Liver (tissue), 9 donors: ENCODE measurements around the gene MLEC. TPM values are rescaled to one million over a fixed set of nuclear protein-coding genes. Genes with fewer than 3 reads are reported as not detected.

ENCODE experiments used
- DNase-seq: peaks from one replicate; pipeline ENCODE4 v3.0.0-alpha.2; 2017; ENCODE audit warnings: low spot score
- H3K27ac ChIP-seq, 2 donors: one replicate each; pipeline ENCODE4 v1.7.0; 2013; ENCODE audit warnings: inconsistent platforms in 2 of 2, low read length in 2 of 2, control low read depth in 1 of 2, low read depth in 1 of 2, mild to moderate bottlenecking in 1 of 2
- H3K27me3 ChIP-seq, 4 donors: one replicate each; pipeline versions ENCODE4 v1.6.1 to v1.7.0; 2013; ENCODE audit warnings: low read length in 3 of 4, inconsistent platforms in 1 of 4, mild to moderate bottlenecking in 1 of 4, moderate library complexity in 1 of 4; ENCODE audit not compliant: control insufficient read depth in 4 of 4, insufficient read depth in 4 of 4
- H3K36me3 ChIP-seq, 4 donors: one replicate each; pipeline versions ENCODE4 v1.6.1 to v1.7.0; 2013; ENCODE audit warnings: low read length in 3 of 4, mild to moderate bottlenecking in 3 of 4, low read depth in 1 of 4, moderate library complexity in 1 of 4; ENCODE audit not compliant: control insufficient read depth in 4 of 4, insufficient read depth in 3 of 4
- H3K4me1 ChIP-seq, 4 donors: one replicate each; pipeline versions ENCODE4 v1.6.1 to v1.7.0; 2013; ENCODE audit warnings: low read length in 3 of 4, mild to moderate bottlenecking in 3 of 4, moderate library complexity in 1 of 4; ENCODE audit not compliant: control insufficient read depth in 4 of 4, insufficient read depth in 4 of 4
- H3K4me3 ChIP-seq, 3 donors: one replicate each; pipeline versions ENCODE4 v1.6.1 to v1.7.0; 2013; ENCODE audit warnings: low read length in 3 of 3, control low read depth in 1 of 3, low read depth in 1 of 3, mild to moderate bottlenecking in 1 of 3
- H3K9ac ChIP-seq, 2 donors: one replicate each; pipeline ENCODE4 v1.7.0; 2013; ENCODE audit warnings: low read length in 2 of 2, mild to moderate bottlenecking in 2 of 2, moderate library complexity in 2 of 2, control low read depth in 1 of 2, low read depth in 1 of 2
- H3K9me3 ChIP-seq, 4 donors: one replicate each; pipeline versions ENCODE4 v1.6.1 to v1.7.0; 2013; ENCODE audit warnings: low read length in 3 of 4; ENCODE audit not compliant: control insufficient read depth in 4 of 4
- ATF3 ChIP-seq: IDR thresholded peaks from 2 replicates; pipeline ENCODE4 v1.6.1; 2016; ENCODE audit warnings: antibody characterized with exemption
- CTCF ChIP-seq: fragments of 150-350 bp; IDR thresholded peaks from 2 replicates; pipeline ENCODE4 v1.5.1; 2017; ENCODE audit warnings: improper control_type of control experiment, low read depth, low read length; ENCODE audit not compliant: missing input control
- EGR1 ChIP-seq, 2 donors: IDR thresholded peaks; 2 replicates each; pipeline ENCODE4 v1.6.1; 2016 to 2018; ENCODE audit warnings: antibody characterized with exemption in 2 of 2, low read depth in 2 of 2
- FOXA1 ChIP-seq: IDR thresholded peaks from 2 replicates; pipeline ENCODE4 v1.6.1; 2016; ENCODE audit warnings: antibody characterized with exemption
- GABPA ChIP-seq, 2 donors: IDR thresholded peaks in 1 of 2; conservative IDR thresholded peaks in 1 of 2; 2 replicates each; pipeline ENCODE4 v1.6.1; 2016; ENCODE audit warnings: antibody characterized with exemption in 2 of 2, mild to moderate bottlenecking in 1 of 2, moderate library complexity in 1 of 2
- HNF4A ChIP-seq, 2 donors: conservative IDR thresholded peaks; 2 replicates each; pipeline ENCODE4 v1.6.1; 2016; ENCODE audit warnings: antibody characterized with exemption in 2 of 2, mild to moderate bottlenecking in 2 of 2
- HNF4G ChIP-seq: IDR thresholded peaks from 2 replicates; pipeline ENCODE4 v1.6.1; 2016; ENCODE audit warnings: antibody characterized with exemption
- JUND ChIP-seq, 2 donors: IDR thresholded peaks; 2 replicates each; pipeline ENCODE4 v1.6.1; 2016; ENCODE audit warnings: antibody characterized with exemption in 2 of 2
- MAX ChIP-seq: IDR thresholded peaks from 2 replicates; pipeline ENCODE4 v1.6.1; 2016; ENCODE audit warnings: antibody characterized with exemption
- NR2F2 ChIP-seq: IDR thresholded peaks from 2 replicates; pipeline ENCODE4 v1.6.1; 2016; ENCODE audit warnings: antibody characterized with exemption
- RAD21 ChIP-seq, 2 donors: IDR thresholded peaks; 2 replicates each; pipeline ENCODE4 v1.6.1; 2016; ENCODE audit warnings: antibody characterized with exemption in 2 of 2, mild to moderate bottlenecking in 2 of 2
- REST ChIP-seq: IDR thresholded peaks from 2 replicates; pipeline ENCODE4 v1.6.1; 2016; ENCODE audit warnings: antibody characterized with exemption, mild to moderate bottlenecking
- RXRA ChIP-seq, 2 donors: IDR thresholded peaks; 2 replicates each; pipeline ENCODE4 v1.6.1; 2017 to 2018; ENCODE audit warnings: antibody characterized with exemption in 2 of 2, mild to moderate bottlenecking in 1 of 2
- SP1 ChIP-seq: IDR thresholded peaks from 2 replicates; pipeline ENCODE4 v1.6.1; 2018; ENCODE audit warnings: antibody characterized with exemption, mild to moderate bottlenecking
- TAF1 ChIP-seq: conservative IDR thresholded peaks from 2 replicates; pipeline ENCODE4 v1.6.1; 2016; ENCODE audit warnings: antibody characterized with exemption, mild to moderate bottlenecking
- YY1 ChIP-seq: IDR thresholded peaks from 2 replicates; pipeline ENCODE4 v1.6.1; 2016; ENCODE audit warnings: antibody characterized with exemption, mild to moderate bottlenecking
- ZBTB33 ChIP-seq: IDR thresholded peaks from 2 replicates; pipeline ENCODE4 v1.6.1; 2016; ENCODE audit warnings: antibody characterized with exemption
- WGBS: extraction: QIAGEN DNeasy Blood & Tissue Kit; methylation state at CpG from one replicate; pipeline ENCODE4 v1.1.7; 2013; 5-methylcytosine and 5-hydroxymethylcytosine counted together
- polyA plus RNA-seq, 2 donors: library from polyadenylated mRNA; stranded (reverse) in 1 of 2; unstranded in 1 of 2; fragments of 200-250 nt in 1 of 2; fragments of >200 nt in 1 of 2; fragmentation: Nextera tagmentation in 1 of 2; extraction: Ambion mirVana in 1 of 2; gene quantifications; one replicate each; pipeline versions ENCODE4 v1.2.1 to v1.2.3, GENCODE V29; 2013 to 2015
- total RNA-seq, 2 donors: library from RNA; depleted of rRNA; stranded (reverse); fragments of >200 nt; gene quantifications; one replicate each; pipeline ENCODE4 v1.2.3, GENCODE V29; 2014
- donor health status: healthy.
- donor health status: healthy.
- donor health status: healthy.
- donor health status: healthy.
- donor health status: healthy.

Gene MLEC
- total and polyA plus RNA-seq, 4 donors: 61.4 to 170 (median 115) TPM

GRCh38 chr12:120720987-120721801 is 34.2 kb downstream of the MLEC start:
- Histone ChIP-seq H3K4me3 (no peak overlapping the region), H3K9me3 (no peaks in the 10 kb centered on the region), H3K36me3 (peaks cover 3 to 28% (median 15%) of the 10 kb centered on the region in 4 donors), H3K27ac (peak overlapping the region; percentile 5 to 41), H3K9ac (no peak overlapping the region), H3K27me3 (no peaks in the 10 kb centered on the region), H3K4me1 (peaks cover 6 to 55% (median 41%) of the 10 kb centered on the region in 4 donors)
- TF ChIP-seq EGR1 (IDR thresholded peaks at IDR 0.05; ENCODE audit: low read depth in 2 of 2): no peak
- no peak for DNase-seq
- WGBS: 91% methylated on average over 10 of the region's 10 CpGs

GRCh38 chr12:120721866-120722265 is 34.9 kb downstream of the MLEC start:
- peaks cover 0 to 22% (median 8%) of the 10 kb centered on the region in 4 donors for H3K36me3 ChIP-seq
- H3K9me3 ChIP-seq: no peaks in the 10 kb centered on the region
- no peak for DNase-seq
- 91% methylated on average over 3 of the region's 3 CpGs for WGBS
- peaks cover 8 to 62% (median 46%) of the 10 kb centered on the region in 4 donors for H3K4me1 ChIP-seq
- H3K4me3 ChIP-seq: no peak overlapping the region
- no peak for TF ChIP-seq GABPA (IDR thresholded peaks at IDR 0.05 in 1 of 2, conservative IDR thresholded peaks at IDR 0.05 in 1 of 2)
- no peak for TF ChIP-seq SP1
- no peak for TF ChIP-seq JUND (IDR thresholded peaks at IDR 0.05)
- no peak for TF ChIP-seq YY1
- no peak for TF ChIP-seq HNF4A (conservative IDR thresholded peaks at IDR 0.05)
- TF ChIP-seq ZBTB33: no peak
- no peak overlapping the region for H3K9ac ChIP-seq
- no peaks in the 10 kb centered on the region for H3K27me3 ChIP-seq
- no peak overlapping the region for H3K27ac ChIP-seq

- H3K36me3 ChIP-seq: peaks cover 0 to 18% (median 5%) of the 10 kb centered on the region in 4 donors
- no peaks in the 10 kb centered on the region for H3K27me3 ChIP-seq
- 84% methylated on average over 2 of the region's 2 CpGs for WGBS
- H3K4me1 ChIP-seq: peaks cover 12 to 71% (median 54%) of the 10 kb centered on the region in 4 donors
- no peak overlapping the region for H3K4me3 ChIP-seq
- no peak overlapping the region for H3K27ac ChIP-seq
- DNase-seq: no peak
- no peaks in the 10 kb centered on the region for H3K9me3 ChIP-seq
- H3K9ac ChIP-seq: no peak overlapping the region
- TF ChIP-seq REST (no peak), MAX (no peak), RAD21 (IDR thresholded peaks at IDR 0.05) (no peak), FOXA1 (no peak), JUND (IDR thresholded peaks at IDR 0.05) (no peak), HNF4G (no peak), CTCF (no peak), GABPA (IDR thresholded peaks at IDR 0.05 in 1 of 2, conservative IDR thresholded peaks at IDR 0.05 in 1 of 2) (no peak), NR2F2 (no peak), ATF3 (no peak), HNF4A (conservative IDR thresholded peaks at IDR 0.05) (no peak), RXRA (IDR thresholded peaks at IDR 0.05) (no peak), SP1 (no peak), TAF1 (no peak), EGR1 (IDR thresholded peaks at IDR 0.05; ENCODE audit: low read depth in 2 of 2) (no peak), YY1 (no peak)
Observed at GRCh38 chr12:120722784-120723183, 35.8 kb downstream of the MLEC start.
